Measurements from ENCODE around the gene SYAP1.

GRCh38 chrX:16743604-16744325 lies 24.4 kb downstream of the SYAP1 start:
- TF ChIP-seq CTCF (IDR thresholded peaks at IDR 0.05) (no peak), EP300 (IDR thresholded peaks at IDR 0.05) (no peak)
